Epithelial cell of proximal tubule (primary cell): ENCODE results near the gene ZNF609. TPM values are rescaled to one million over a fixed set of nuclear protein-coding genes. Genes with fewer than 3 reads are reported as not detected.

Experiments
- DNase-seq: peaks from one replicate; pipeline ENCODE4 v3.0.0-alpha.2; 2011; ENCODE audit warnings: low read depth
- H3K4me3 ChIP-seq: 2 replicates; pipeline ENCODE4 v1.5.1; 2011; ENCODE audit warnings: low read depth, mild to moderate bottlenecking, low read length
- CTCF ChIP-seq: conservative IDR thresholded peaks from 2 replicates; pipeline ENCODE4 v1.5.1; 2012; ENCODE audit warnings: low read depth, mild to moderate bottlenecking, low read length
- total RNA-seq: library from RNA; depleted of rRNA; stranded (reverse); fragments of >200 nt; gene quantifications from 2 replicates; pipeline ENCODE4 v1.2.3, GENCODE V29; 2015

The ZNF609 gene
- total RNA-seq, 1 donor from 2014 or later: 11.0 TPM

- H3K4me3 ChIP-seq: no peak overlapping the region
- no peak for TF ChIP-seq CTCF
- no peak for DNase-seq
Measured at GRCh38 chr15:64645995-64646394, 185.6 kb downstream of the ZNF609 start.

GRCh38 chr15:64647367-64647766 lies 187.0 kb downstream of the ZNF609 start:
- DNase-seq: no peak
- no peak for TF ChIP-seq CTCF
- no peak overlapping the region for H3K4me3 ChIP-seq

- H3K4me3 ChIP-seq: no peak overlapping the region
- no peak for TF ChIP-seq CTCF
- DNase-seq: no peak
Measured at GRCh38 chr15:64650552-64650951, 190.2 kb downstream of the ZNF609 start.

GRCh38 chr15:64651601-64652191 lies 191.3 kb downstream of the ZNF609 start:
- DNase-seq: no peak
- no peak for TF ChIP-seq CTCF
- no peak overlapping the region for H3K4me3 ChIP-seq

- no peak for TF ChIP-seq CTCF
- no peak for DNase-seq
- no peak overlapping the region for H3K4me3 ChIP-seq
Measured at GRCh38 chr15:64653757-64654156, 193.4 kb downstream of the ZNF609 start.

- no peak for TF ChIP-seq CTCF
- DNase-seq: no peak
- H3K4me3 ChIP-seq: no peak overlapping the region
Measured at GRCh38 chr15:64656508-64656907, 196.1 kb downstream of the ZNF609 start.

- H3K4me3 ChIP-seq: no peak overlapping the region
- TF ChIP-seq CTCF: no peak
- no peak for DNase-seq
Measured at GRCh38 chr15:64665179-64665578, 204.8 kb downstream of the ZNF609 start.
